ENCODE data around the gene OPCML. TPM values are rescaled to one million over a fixed set of nuclear protein-coding genes. Genes with fewer than 3 reads are reported as not detected.

OPCML gene
- total RNA-seq, 3 donors from 2014 or later (not counting 1 experiment from before 2014, with no cell fraction given): not detected

- 64% methylated on average over 2 of the region's 5 CpGs for WGBS (ENCODE audit: insufficient coverage)
Observed at GRCh38 chr11:132670921-132671675, 861.2 kb downstream of the OPCML start.

GRCh38 chr11:132669949-132670348 lies 862.4 kb downstream of the OPCML start:
- no peaks in the 10 kb centered on the region for H3K27me3 Mint-ChIP-seq (ENCODE audit: low read depth in 2 of 2)
- ATAC-seq: no peak
- Histone ChIP-seq H3K36me3 (ENCODE audit: control insufficient read depth, insufficient read depth, low read length) (no peaks in the 10 kb centered on the region), H3K27ac (ENCODE audit: low read length) (no peak overlapping the region), H3K4me3 (ENCODE audit: low read length) (no peak overlapping the region), H3K27me3 (ENCODE audit: control insufficient read depth, insufficient read depth, low read length) (no peaks in the 10 kb centered on the region), H3K9me3 (ENCODE audit: control insufficient read depth, insufficient read depth, low read length) (no peaks in the 10 kb centered on the region), H3K4me1 (ENCODE audit: control insufficient read depth, insufficient read depth, low read length) (no peaks in the 10 kb centered on the region)
- TF ChIP-seq, protein P1, sequence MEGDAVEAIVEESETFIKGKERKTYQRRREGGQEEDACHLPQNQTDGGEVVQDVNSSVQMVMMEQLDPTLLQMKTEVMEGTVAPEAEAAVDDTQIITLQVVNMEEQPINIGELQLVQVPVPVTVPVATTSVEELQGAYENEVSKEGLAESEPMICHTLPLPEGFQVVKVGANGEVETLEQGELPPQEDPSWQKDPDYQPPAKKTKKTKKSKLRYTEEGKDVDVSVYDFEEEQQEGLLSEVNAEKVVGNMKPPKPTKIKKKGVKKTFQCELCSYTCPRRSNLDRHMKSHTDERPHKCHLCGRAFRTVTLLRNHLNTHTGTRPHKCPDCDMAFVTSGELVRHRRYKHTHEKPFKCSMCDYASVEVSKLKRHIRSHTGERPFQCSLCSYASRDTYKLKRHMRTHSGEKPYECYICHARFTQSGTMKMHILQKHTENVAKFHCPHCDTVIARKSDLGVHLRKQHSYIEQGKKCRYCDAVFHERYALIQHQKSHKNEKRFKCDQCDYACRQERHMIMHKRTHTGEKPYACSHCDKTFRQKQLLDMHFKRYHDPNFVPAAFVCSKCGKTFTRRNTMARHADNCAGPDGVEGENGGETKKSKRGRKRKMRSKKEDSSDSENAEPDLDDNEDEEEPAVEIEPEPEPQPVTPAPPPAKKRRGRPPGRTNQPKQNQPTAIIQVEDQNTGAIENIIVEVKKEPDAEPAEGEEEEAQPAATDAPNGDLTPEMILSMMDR (IDR thresholded peaks at IDR 0.05): no peak
- no peaks in the 10 kb centered on the region for H3K4me1 Mint-ChIP-seq
- DNase-seq: no peak
- no peak overlapping the region for H3K4me3 Mint-ChIP-seq
- intact Hi-C loops (cut with micrococcal nuclease): loop anchor here (10.0 kb wide), 1 partner anchor 45 kb away; no protein-coding TSS in a partner anchor
- H3K9me3 Mint-ChIP-seq: peaks cover 7 to 11% of the 10 kb centered on the region in 2 donors
- H3K36me3 Mint-ChIP-seq: no peaks in the 10 kb centered on the region
- WGBS (ENCODE audit: insufficient coverage): 94% methylated on average over 4 of the region's 5 CpGs
- H3K27ac Mint-ChIP-seq: no peak overlapping the region

More at GRCh38 chr11:132670921-132671675, 861.2 kb downstream of the OPCML start:
- Histone ChIP-seq H3K4me1 (ENCODE audit: control insufficient read depth, insufficient read depth, low read length) (no peaks in the 10 kb centered on the region), H3K9me3 (ENCODE audit: control insufficient read depth, insufficient read depth, low read length) (no peaks in the 10 kb centered on the region), H3K36me3 (ENCODE audit: control insufficient read depth, insufficient read depth, low read length) (no peaks in the 10 kb centered on the region), H3K27me3 (ENCODE audit: control insufficient read depth, insufficient read depth, low read length) (no peaks in the 10 kb centered on the region), H3K27ac (ENCODE audit: low read length) (no peak overlapping the region), H3K4me3 (ENCODE audit: low read length) (no peak overlapping the region)
- H3K4me3 Mint-ChIP-seq: no peak overlapping the region
- no peaks in the 10 kb centered on the region for H3K36me3 Mint-ChIP-seq
- H3K27me3 Mint-ChIP-seq (ENCODE audit: low read depth in 2 of 2): no peaks in the 10 kb centered on the region
- H3K4me1 Mint-ChIP-seq: no peaks in the 10 kb centered on the region
- peaks cover 7 to 8% of the 10 kb centered on the region in 2 donors for H3K9me3 Mint-ChIP-seq
- no peak for DNase-seq
- H3K27ac Mint-ChIP-seq: no peak overlapping the region
- TF ChIP-seq, protein P1 (IDR thresholded peaks at IDR 0.05): no peak
- ATAC-seq: no peak
- intact Hi-C loops (cut with micrococcal nuclease): loop anchor here (10.0 kb wide), 1 partner anchor 46 kb away; no protein-coding TSS in a partner anchor

DNA sequence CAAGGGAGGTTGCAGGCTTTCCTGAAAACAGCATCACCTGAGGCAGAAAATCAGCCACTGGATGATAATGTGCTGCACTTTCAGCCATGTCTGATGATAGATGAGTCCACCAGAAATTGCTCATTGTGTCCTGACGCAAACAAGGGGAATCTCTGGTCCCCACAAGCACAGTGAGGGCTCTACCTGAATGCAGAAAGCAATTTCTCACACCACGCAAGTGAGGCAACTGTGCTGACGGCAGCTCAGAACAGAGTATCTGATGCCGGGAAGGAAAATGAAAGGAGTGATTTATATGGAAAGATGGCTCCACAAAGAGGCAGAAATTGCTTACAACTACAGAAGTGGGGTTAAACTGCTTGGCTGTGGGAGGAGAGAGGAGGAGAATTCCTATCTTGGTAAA lies 867.1 kb downstream of the OPCML start:
- H3K9me3 Mint-ChIP-seq: peaks cover 4 to 15% of the 10 kb centered on the region in 2 donors
- ATAC-seq (no peak), DNase-seq (no peak)
- no peaks in the 10 kb centered on the region for H3K36me3 Mint-ChIP-seq
- TF ChIP-seq, protein P1 (IDR thresholded peaks at IDR 0.05): no peak
- H3K4me1 ChIP-seq (ENCODE audit: control insufficient read depth, insufficient read depth, low read length): no peaks in the 10 kb centered on the region
- no peak overlapping the region for H3K4me3 Mint-ChIP-seq
- WGBS (ENCODE audit: insufficient coverage): 94% methylated on average over 4 of the region's 4 CpGs
- H3K27ac Mint-ChIP-seq: no peak overlapping the region
- intact Hi-C loops (cut with micrococcal nuclease): no loop called here
- H3K9me3 ChIP-seq (ENCODE audit: control insufficient read depth, insufficient read depth, low read length): no peaks in the 10 kb centered on the region
- H3K36me3 ChIP-seq (ENCODE audit: control insufficient read depth, insufficient read depth, low read length): no peaks in the 10 kb centered on the region
- no peak overlapping the region for H3K27ac ChIP-seq (ENCODE audit: low read length)
- H3K27me3 Mint-ChIP-seq (ENCODE audit: low read depth in 2 of 2): no peaks in the 10 kb centered on the region
- H3K4me3 ChIP-seq (ENCODE audit: low read length): no peak overlapping the region
- H3K4me1 Mint-ChIP-seq: no peaks in the 10 kb centered on the region
- no peaks in the 10 kb centered on the region for H3K27me3 ChIP-seq (ENCODE audit: control insufficient read depth, insufficient read depth, low read length)

Measured in natural killer cell (primary cell).